ENCODE results near the gene NACC1.
"Not testable (repeated sequence)": the region's sequence is repeated elsewhere in the genome, so short reads cannot be mapped to it uniquely, and the experiment has no call there.

Gene NACC1

GRCh38 chr19:13160557-13160956 lies 42.5 kb downstream of the NACC1 start:
- DNase-seq, result no peak

GRCh38 chr19:13162724-13163608 lies 44.9 kb downstream of the NACC1 start:
- peak in 49 of 51 donors; percentile 9 to 96 (median 86) for DNase-seq

- peak in 42 of 51 donors; percentile 11 to 82 (median 54) for DNase-seq
Observed at GRCh38 chr19:13163609-13164342, 45.7 kb downstream of the NACC1 start.

GRCh38 chr19:13164343-13165161 lies 46.5 kb downstream of the NACC1 start:
- DNase-seq, result peak in 28 of 51 donors; percentile 11 to 59 (median 35)

- DNase-seq, result no peak
Observed at GRCh38 chr19:13165162-13165997, 47.3 kb downstream of the NACC1 start.

- DNase-seq, result not testable (repeated sequence)
Observed at GRCh38 chr19:13166151-13166550, 48.1 kb downstream of the NACC1 start.

- no peak for DNase-seq
Observed at GRCh38 chr19:13169769-13170168, 51.7 kb downstream of the NACC1 start.

GRCh38 chr19:13171146-13171545 lies 53.1 kb downstream of the NACC1 start:
- DNase-seq, result no peak

- peak in 20 of 51 donors; percentile 0 to 55 (median 16) for DNase-seq
Observed at GRCh38 chr19:13172346-13173138, 54.5 kb downstream of the NACC1 start.

GRCh38 chr19:13173139-13173737 lies 55.2 kb downstream of the NACC1 start:
- no peak for DNase-seq

- no peak for DNase-seq
Observed at GRCh38 chr19:13176345-13176744, 58.3 kb downstream of the NACC1 start.

- DNase-seq, result not testable (repeated sequence)
Observed at GRCh38 chr19:13177584-13177983, 59.5 kb downstream of the NACC1 start.

- not testable (repeated sequence) for DNase-seq
Observed at GRCh38 chr19:13178291-13178690, 60.2 kb downstream of the NACC1 start.

GRCh38 chr19:13181747-13182388 lies 63.8 kb downstream of the NACC1 start:
- DNase-seq, result peak in 35 of 51 donors; percentile 3 to 68 (median 39)

GRCh38 chr19:13184926-13185325 lies 66.9 kb downstream of the NACC1 start:
- DNase-seq, result not testable (repeated sequence)

- DNase-seq, result peak in 9 of 51 donors; percentile 7 to 26 (median 16)
Observed at GRCh38 chr19:13185763-13186657, 67.9 kb downstream of the NACC1 start.

GRCh38 chr19:13186688-13187087 lies 68.6 kb downstream of the NACC1 start:
- not testable (repeated sequence) for DNase-seq

GRCh38 chr19:13187419-13187818 lies 69.4 kb downstream of the NACC1 start:
- no peak for DNase-seq

Data from hypothalamus (tissue), 51 donors.